ENCODE data around the gene CDH22. TPM values are rescaled to one million over a fixed set of nuclear protein-coding genes. Genes with fewer than 3 reads are reported as not detected.

CDH22 gene
- total RNA-seq, 2 experiments from 2014 or later = not detected

- no peak overlapping the region for H3K4me3 Mint-ChIP-seq
- intact Hi-C loops (cut with micrococcal nuclease) = no loop called here
- no peaks in the 10 kb centered on the region for H3K36me3 Mint-ChIP-seq
Observed at GRCh38 chr20:46151936-46152335, 156.4 kb downstream of the CDH22 start.

GRCh38 chr20:46150943-46151342 lies 157.4 kb downstream of the CDH22 start:
- DNase-seq = no peak
- Mint-ChIP-seq H3K27me3 (peaks cover 3% of the 10 kb centered on the region), H3K36me3 (no peaks in the 10 kb centered on the region), H3K9me3 (no peaks in the 10 kb centered on the region), H3K4me1 (ENCODE audit: low read depth) (no peaks in the 10 kb centered on the region), H3K27ac (no peak overlapping the region), H3K4me3 (no peak overlapping the region)
- intact Hi-C loops (cut with micrococcal nuclease) = no loop called here
- CTCF ChIA-PET = interaction anchor here (1.3 kb wide), 1 partner anchor 22 kb away, joined by 3 read pairs; no protein-coding TSS in a partner anchor
- POLR2A ChIA-PET = no interaction called here

More at GRCh38 chr20:46151936-46152335, 156.4 kb downstream of the CDH22 start:
- no peak overlapping the region for H3K27ac Mint-ChIP-seq
- H3K27me3 Mint-ChIP-seq = peaks cover 3% of the 10 kb centered on the region
- peak; percentile 24 for DNase-seq
- no peaks in the 10 kb centered on the region for H3K4me1 Mint-ChIP-seq (ENCODE audit: low read depth)
- ChIA-PET CTCF (interaction anchor here (0.6 to 1.5 kb wide), 6 partner anchors 14 to 269 kb away, joined by 3 to 5 read pairs (median 3); no protein-coding TSS in a partner anchor), POLR2A (no interaction called here)
- no peaks in the 10 kb centered on the region for H3K9me3 Mint-ChIP-seq

GRCh38 chr20:46148313-46149208 lies 159.7 kb downstream of the CDH22 start:
- Mint-ChIP-seq H3K27ac (no peak overlapping the region), H3K4me1 (ENCODE audit: low read depth) (no peaks in the 10 kb centered on the region), H3K36me3 (no peaks in the 10 kb centered on the region), H3K4me3 (no peak overlapping the region), H3K9me3 (no peaks in the 10 kb centered on the region), H3K27me3 (peaks cover 4% of the 10 kb centered on the region)
- ChIA-PET POLR2A (no interaction called here), CTCF (interaction anchor here (0.6 kb wide), 1 partner anchor 548 kb away, joined by 3 read pairs; no protein-coding TSS in a partner anchor)
- no peak for DNase-seq
- intact Hi-C loops (cut with micrococcal nuclease) = no loop called here

GRCh38 chr20:46145713-46146112 lies 162.6 kb downstream of the CDH22 start:
- no peaks in the 10 kb centered on the region for H3K4me1 Mint-ChIP-seq (ENCODE audit: low read depth)
- no peak overlapping the region for H3K4me3 Mint-ChIP-seq
- peaks cover 15% of the 10 kb centered on the region for H3K27me3 Mint-ChIP-seq
- ChIA-PET CTCF (interaction anchor here (1.2 kb wide), 2 partner anchors 12 to 29 kb away, joined by 3 read pairs; no protein-coding TSS in a partner anchor), POLR2A (no interaction called here)
- no peak for DNase-seq
- H3K9me3 Mint-ChIP-seq = no peaks in the 10 kb centered on the region
- no peaks in the 10 kb centered on the region for H3K36me3 Mint-ChIP-seq
- intact Hi-C loops (cut with micrococcal nuclease) = no loop called here
- H3K27ac Mint-ChIP-seq = no peak overlapping the region

- intact Hi-C loops (cut with micrococcal nuclease) = no loop called here
Observed at GRCh38 chr20:46144432-46145025, 163.8 kb downstream of the CDH22 start.

GRCh38 chr20:46142124-46142523 lies 166.2 kb downstream of the CDH22 start:
- ChIA-PET POLR2A (no interaction called here), CTCF (no interaction called here)
- no peak for DNase-seq
- H3K27ac Mint-ChIP-seq = no peak overlapping the region
- no peak overlapping the region for H3K4me3 Mint-ChIP-seq
- intact Hi-C loops (cut with micrococcal nuclease) = no loop called here
- peaks cover 24% of the 10 kb centered on the region for H3K27me3 Mint-ChIP-seq
- no peaks in the 10 kb centered on the region for H3K4me1 Mint-ChIP-seq (ENCODE audit: low read depth)
- H3K9me3 Mint-ChIP-seq = no peaks in the 10 kb centered on the region
- no peaks in the 10 kb centered on the region for H3K36me3 Mint-ChIP-seq

More at GRCh38 chr20:46144432-46145025, 163.8 kb downstream of the CDH22 start:
- Mint-ChIP-seq H3K27me3 (peaks cover 20% of the 10 kb centered on the region), H3K27ac (no peak overlapping the region), H3K36me3 (no peaks in the 10 kb centered on the region), H3K9me3 (no peaks in the 10 kb centered on the region), H3K4me3 (no peak overlapping the region), H3K4me1 (ENCODE audit: low read depth) (no peaks in the 10 kb centered on the region)
- no peak for DNase-seq
- ChIA-PET CTCF (no interaction called here), POLR2A (no interaction called here)

GRCh38 chr20:46139908-46140482 lies 168.3 kb downstream of the CDH22 start:
- no peak for DNase-seq
- Mint-ChIP-seq H3K9me3 (no peaks in the 10 kb centered on the region), H3K27ac (no peak overlapping the region), H3K4me3 (no peak overlapping the region), H3K27me3 (peaks cover 24% of the 10 kb centered on the region), H3K4me1 (ENCODE audit: low read depth) (no peaks in the 10 kb centered on the region), H3K36me3 (no peaks in the 10 kb centered on the region)
- intact Hi-C loops (cut with micrococcal nuclease) = no loop called here
- CTCF ChIA-PET = interaction anchor here (1.5 kb wide), 1 partner anchor 8 kb away, joined by 9 read pairs; no protein-coding TSS in a partner anchor
- POLR2A ChIA-PET = no interaction called here

- H3K27me3 Mint-ChIP-seq = peaks cover 21% of the 10 kb centered on the region
- ChIA-PET CTCF (no interaction called here), POLR2A (no interaction called here)
- H3K27ac Mint-ChIP-seq = no peak overlapping the region
- H3K4me1 Mint-ChIP-seq (ENCODE audit: low read depth) = no peaks in the 10 kb centered on the region
- no peak overlapping the region for H3K4me3 Mint-ChIP-seq
- no peaks in the 10 kb centered on the region for H3K9me3 Mint-ChIP-seq
- no peak for DNase-seq
- intact Hi-C loops (cut with micrococcal nuclease) = no loop called here
- H3K36me3 Mint-ChIP-seq = no peaks in the 10 kb centered on the region
Observed at GRCh38 chr20:46139266-46139889, 168.9 kb downstream of the CDH22 start.

- H3K36me3 Mint-ChIP-seq = no peaks in the 10 kb centered on the region
- no peak overlapping the region for H3K4me3 Mint-ChIP-seq
- no peaks in the 10 kb centered on the region for H3K4me1 Mint-ChIP-seq (ENCODE audit: low read depth)
- ChIA-PET CTCF (no interaction called here), POLR2A (no interaction called here)
- peaks cover 24% of the 10 kb centered on the region for H3K27me3 Mint-ChIP-seq
- DNase-seq = no peak
- H3K27ac Mint-ChIP-seq = no peak overlapping the region
- H3K9me3 Mint-ChIP-seq = no peaks in the 10 kb centered on the region
- intact Hi-C loops (cut with micrococcal nuclease) = no loop called here
Observed at GRCh38 chr20:46137816-46138215, 170.5 kb downstream of the CDH22 start.

- Mint-ChIP-seq H3K27ac (no peak overlapping the region), H3K9me3 (no peaks in the 10 kb centered on the region), H3K27me3 (peaks cover 25% of the 10 kb centered on the region), H3K36me3 (no peaks in the 10 kb centered on the region), H3K4me1 (ENCODE audit: low read depth) (no peaks in the 10 kb centered on the region), H3K4me3 (no peak overlapping the region)
- DNase-seq = no peak
- ChIA-PET CTCF (interaction anchor here (1.1 kb wide), 1 partner anchor 8 kb away, joined by 3 read pairs; no protein-coding TSS in a partner anchor), POLR2A (no interaction called here)
- intact Hi-C loops (cut with micrococcal nuclease) = no loop called here
Observed at GRCh38 chr20:46135856-46136633, 172.3 kb downstream of the CDH22 start.

GRCh38 chr20:46134716-46135115 lies 173.6 kb downstream of the CDH22 start:
- H3K4me1 Mint-ChIP-seq (ENCODE audit: low read depth) = no peaks in the 10 kb centered on the region
- no peaks in the 10 kb centered on the region for H3K36me3 Mint-ChIP-seq
- no peak for DNase-seq
- no peak overlapping the region for H3K27ac Mint-ChIP-seq
- H3K9me3 Mint-ChIP-seq = no peaks in the 10 kb centered on the region
- H3K4me3 Mint-ChIP-seq = no peak overlapping the region
- intact Hi-C loops (cut with micrococcal nuclease) = loop anchor here (5.0 kb wide), 1 partner anchor 213 kb away; no protein-coding TSS in a partner anchor
- CTCF ChIA-PET = interaction anchor here (0.7 to 1.6 kb wide), 5 partner anchors 12 to 352 kb away, joined by 3 to 7 read pairs (median 3); no protein-coding TSS in a partner anchor
- POLR2A ChIA-PET = no interaction called here
- H3K27me3 Mint-ChIP-seq = peaks cover 28% of the 10 kb centered on the region

All from activated CD4-positive, alpha-beta memory T cell treated with anti-CD3 and anti-CD28 coated beads for 36 hours (primary cell).